ENCODE data around the gene MTO1.
"Not testable (repeated sequence)": the region's sequence is repeated elsewhere in the genome, so short reads cannot be mapped to it uniquely, and the experiment has no call there.

Gene MTO1

GRCh38 chr6:73505142-73505541 is 43.6 kb downstream of the MTO1 start:
- DNase-seq (ENCODE audit: low spot score): no peak

GRCh38 chr6:73505705-73506104 is 44.2 kb downstream of the MTO1 start:
- not testable (repeated sequence) for DNase-seq (ENCODE audit: low spot score)

- DNase-seq (ENCODE audit: low spot score): no peak
Observed at GRCh38 chr6:73506246-73506645, 44.7 kb downstream of the MTO1 start.

- no peak for DNase-seq (ENCODE audit: low spot score)
Observed at GRCh38 chr6:73508776-73509175, 47.2 kb downstream of the MTO1 start.

- no peak for DNase-seq (ENCODE audit: low spot score)
Observed at GRCh38 chr6:73509851-73510250, 48.3 kb downstream of the MTO1 start.

- no peak for DNase-seq (ENCODE audit: low spot score)
Observed at GRCh38 chr6:73511796-73512195, 50.3 kb downstream of the MTO1 start.

- no peak for DNase-seq (ENCODE audit: low spot score)
Observed at GRCh38 chr6:73513496-73513854, 51.9 kb downstream of the MTO1 start.

GRCh38 chr6:73514746-73515110 is 53.2 kb downstream of the MTO1 start:
- no peak for DNase-seq (ENCODE audit: low spot score)

GRCh38 chr6:73515204-73515655 is 53.7 kb downstream of the MTO1 start:
- DNase-seq (ENCODE audit: low spot score): no peak

GRCh38 chr6:73516514-73517489 is 55.3 kb downstream of the MTO1 start:
- no peak for DNase-seq (ENCODE audit: low spot score)

- DNase-seq (ENCODE audit: low spot score): not testable (repeated sequence)
Observed at GRCh38 chr6:73518100-73518981, 56.8 kb downstream of the MTO1 start.

- not testable (repeated sequence) for DNase-seq (ENCODE audit: low spot score)
Observed at GRCh38 chr6:73518982-73519881, 57.7 kb downstream of the MTO1 start.

- peak; percentile 26 for DNase-seq (ENCODE audit: low spot score)
Observed at GRCh38 chr6:73519926-73520687, 58.6 kb downstream of the MTO1 start.

GRCh38 chr6:73520688-73521350 is 59.3 kb downstream of the MTO1 start, which contains the start of gene EEF1A1:
Gene EEF1A1 (minus strand): TSS chr6:73521032. CDS start chr6:73520026, 1,006 bp downstream.
- peak; percentile 98 for DNase-seq (ENCODE audit: low spot score)

GRCh38 chr6:73521351-73521985 is 59.9 kb downstream of the MTO1 start:
- DNase-seq (ENCODE audit: low spot score): peak; percentile 45

GRCh38 chr6:73523434-73524123 is 62.0 kb downstream of the MTO1 start:
- no peak for DNase-seq (ENCODE audit: low spot score)

- no peak for DNase-seq (ENCODE audit: low spot score)
Observed at GRCh38 chr6:73525546-73526330, 64.2 kb downstream of the MTO1 start.

GRCh38 chr6:73528897-73529296 is 67.4 kb downstream of the MTO1 start:
- DNase-seq (ENCODE audit: low spot score): no peak

Data from COLO829 (cell line).